DND-41 (cell line): ENCODE data around the gene COPA.

Source experiments
- CTCF ChIP-seq: IDR thresholded peaks from 2 replicates; pipeline ENCODE4 v1.5.1; 2012; ENCODE audit warnings: borderline replicate concordance, low read length, moderate library complexity, mild to moderate bottlenecking; ENCODE audit not compliant: poor library complexity, severe bottlenecking; ENCODE audit errors: extremely low read depth
- EZH2 ChIP-seq: IDR thresholded peaks from 3 replicates; pipeline ENCODE4 v1.6.1; 2012; ENCODE audit warnings: borderline replicate concordance, low read depth, mild to moderate bottlenecking, moderate library complexity, low read length, inconsistent platforms; ENCODE audit not compliant: severe bottlenecking

GRCh38 chr1:160277330-160277729 is 65.7 kb downstream of the COPA start:
- TF ChIP-seq EZH2: no peak
- no peak for TF ChIP-seq CTCF
